ENCODE data around the gene METTL27. TPM values are rescaled to one million over a fixed set of nuclear protein-coding genes. Genes with fewer than 3 reads are reported as not detected.

Gene METTL27
- total and polyA plus RNA-seq, 8 donors, result 0.80 to 4.8 (median 2.0) TPM; not detected in 4

DNA sequence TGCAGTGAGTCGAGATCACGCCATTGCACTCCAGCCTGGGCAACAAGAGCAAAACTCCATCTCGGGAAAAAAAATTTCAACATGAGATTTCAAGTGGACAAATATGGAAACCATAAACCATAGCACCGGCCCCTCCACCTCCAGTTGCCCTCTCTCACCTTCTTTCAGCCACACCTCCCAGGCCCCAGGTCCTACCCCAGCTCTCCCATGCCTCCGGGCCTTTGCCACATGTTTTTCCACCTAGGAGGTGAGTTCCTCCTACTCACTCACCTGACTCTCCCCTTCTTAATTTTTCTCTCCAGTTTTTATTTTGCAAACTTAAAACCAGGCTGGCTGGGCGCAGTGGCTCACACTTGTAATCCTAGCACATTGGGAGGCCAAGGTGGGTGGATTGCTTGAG lies 25.2 kb downstream of the METTL27 start:
- intact Hi-C loops (cut with DNase I; ENCODE audit: low total_unique reads), result no loop called here
- Histone ChIP-seq H3K27ac (no peak overlapping the region), H3K9me3 (peaks cover 0 to 8% (median 4%) of the 10 kb centered on the region in 4 donors), H3K4me1 (peaks cover 0 to under 1% (median 0%) of the 10 kb centered on the region in 4 donors), H3K4me3 (no peak overlapping the region), H3K27me3 (peaks cover 0 to 46% (median 0%) of the 10 kb centered on the region in 3 donors), H3K36me3 (no peaks in the 10 kb centered on the region)
- no peak for DNase-seq
- 88 to 93% (median 89%) methylated on average over 6 of the region's 6 CpGs for WGBS, 5 donors
- TF ChIP-seq POLR2A (IDR thresholded peaks at IDR 0.05) (no peak), EP300 (IDR thresholded peaks at IDR 0.05) (no peak), POLR2AphosphoS5 (IDR thresholded peaks at IDR 0.05) (no peak)
- TF ChIP-seq, protein P1, sequence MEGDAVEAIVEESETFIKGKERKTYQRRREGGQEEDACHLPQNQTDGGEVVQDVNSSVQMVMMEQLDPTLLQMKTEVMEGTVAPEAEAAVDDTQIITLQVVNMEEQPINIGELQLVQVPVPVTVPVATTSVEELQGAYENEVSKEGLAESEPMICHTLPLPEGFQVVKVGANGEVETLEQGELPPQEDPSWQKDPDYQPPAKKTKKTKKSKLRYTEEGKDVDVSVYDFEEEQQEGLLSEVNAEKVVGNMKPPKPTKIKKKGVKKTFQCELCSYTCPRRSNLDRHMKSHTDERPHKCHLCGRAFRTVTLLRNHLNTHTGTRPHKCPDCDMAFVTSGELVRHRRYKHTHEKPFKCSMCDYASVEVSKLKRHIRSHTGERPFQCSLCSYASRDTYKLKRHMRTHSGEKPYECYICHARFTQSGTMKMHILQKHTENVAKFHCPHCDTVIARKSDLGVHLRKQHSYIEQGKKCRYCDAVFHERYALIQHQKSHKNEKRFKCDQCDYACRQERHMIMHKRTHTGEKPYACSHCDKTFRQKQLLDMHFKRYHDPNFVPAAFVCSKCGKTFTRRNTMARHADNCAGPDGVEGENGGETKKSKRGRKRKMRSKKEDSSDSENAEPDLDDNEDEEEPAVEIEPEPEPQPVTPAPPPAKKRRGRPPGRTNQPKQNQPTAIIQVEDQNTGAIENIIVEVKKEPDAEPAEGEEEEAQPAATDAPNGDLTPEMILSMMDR (IDR thresholded peaks at IDR 0.05), result no peak

DNA sequence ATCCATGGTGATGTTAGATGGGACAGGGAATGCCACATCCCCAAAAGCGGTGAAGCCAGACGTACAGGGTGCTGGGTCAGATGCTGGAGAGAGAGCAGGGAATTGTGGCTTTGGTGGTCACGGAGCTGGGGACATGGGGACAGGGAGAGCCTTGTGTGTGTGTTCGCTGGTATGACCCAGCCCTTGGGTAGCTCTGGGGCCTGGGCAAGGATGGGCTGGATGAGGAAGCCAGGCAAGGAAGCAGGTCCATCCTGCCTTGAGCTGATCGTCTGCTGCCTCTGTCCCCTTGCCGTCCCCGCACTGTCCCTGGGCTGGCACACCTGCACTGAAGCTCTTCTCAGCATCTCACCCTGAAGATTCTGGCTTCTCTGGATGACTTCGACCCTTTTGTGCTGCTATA lies 26.9 kb downstream of the METTL27 start:
- TF ChIP-seq POLR2AphosphoS5 (IDR thresholded peaks at IDR 0.05), result no peak
- TF ChIP-seq EP300 (IDR thresholded peaks at IDR 0.05), result no peak
- TF ChIP-seq, protein P1 (IDR thresholded peaks at IDR 0.05), result no peak
- no peak for TF ChIP-seq POLR2A (IDR thresholded peaks at IDR 0.05)
- 75 to 85% (median 76%) methylated on average over 8 of the region's 8 CpGs for WGBS, 5 donors

DNA sequence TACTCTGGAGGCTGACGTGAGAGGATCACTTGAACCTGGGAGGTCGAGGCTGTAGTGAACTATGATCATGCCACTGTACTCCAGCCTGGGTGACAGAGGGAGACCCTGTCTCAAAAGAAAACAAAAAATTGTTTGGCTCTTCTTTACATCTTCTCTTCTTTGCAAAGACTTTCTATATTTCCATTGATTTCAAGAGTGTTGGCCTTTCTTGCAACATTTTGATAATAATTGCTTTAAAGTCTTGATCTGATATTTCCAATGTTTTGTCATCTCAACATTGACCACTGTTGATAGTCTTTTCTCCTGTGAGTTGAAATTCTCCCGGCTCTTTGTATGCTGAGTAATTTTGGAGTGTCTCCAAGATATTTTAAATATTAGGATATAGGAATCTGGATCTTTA lies 29.3 kb downstream of the METTL27 start:
- H3K4me3 ChIP-seq, result no peak overlapping the region
- H3K4me1 ChIP-seq, result no peaks in the 10 kb centered on the region
- 75 to 84% (median 78%) methylated on average over 3 of the region's 3 CpGs for WGBS, 5 donors
- H3K9me3 ChIP-seq, result peaks cover 0 to 8% (median 4%) of the 10 kb centered on the region in 4 donors
- H3K27me3 ChIP-seq, result peaks cover 0 to 71% (median 10%) of the 10 kb centered on the region in 3 donors
- TF ChIP-seq POLR2A (IDR thresholded peaks at IDR 0.05), result no peak
- TF ChIP-seq POLR2AphosphoS5 (IDR thresholded peaks at IDR 0.05), result no peak
- TF ChIP-seq EP300 (IDR thresholded peaks at IDR 0.05), result no peak
- TF ChIP-seq, protein P1 (IDR thresholded peaks at IDR 0.05), result no peak
- intact Hi-C loops (cut with DNase I; ENCODE audit: low total_unique reads), result no loop called here
- no peak for DNase-seq
- H3K36me3 ChIP-seq, result no peaks in the 10 kb centered on the region
- H3K27ac ChIP-seq, result no peak overlapping the region

More for the DNA sequence above, 26.9 kb downstream of the METTL27 start:
- no peak for DNase-seq
- H3K27ac ChIP-seq, result no peak overlapping the region
- peaks cover 0 to 8% (median 4%) of the 10 kb centered on the region in 4 donors for H3K9me3 ChIP-seq
- no peaks in the 10 kb centered on the region for H3K36me3 ChIP-seq
- intact Hi-C loops (cut with DNase I; ENCODE audit: low total_unique reads), result loop anchor here (2.0 kb wide), 1 partner anchor 37 kb away; no protein-coding TSS in a partner anchor
- no peaks in the 10 kb centered on the region for H3K4me1 ChIP-seq
- no peak overlapping the region for H3K4me3 ChIP-seq
- H3K27me3 ChIP-seq, result peaks cover 0 to 57% (median 8%) of the 10 kb centered on the region in 3 donors

DNA sequence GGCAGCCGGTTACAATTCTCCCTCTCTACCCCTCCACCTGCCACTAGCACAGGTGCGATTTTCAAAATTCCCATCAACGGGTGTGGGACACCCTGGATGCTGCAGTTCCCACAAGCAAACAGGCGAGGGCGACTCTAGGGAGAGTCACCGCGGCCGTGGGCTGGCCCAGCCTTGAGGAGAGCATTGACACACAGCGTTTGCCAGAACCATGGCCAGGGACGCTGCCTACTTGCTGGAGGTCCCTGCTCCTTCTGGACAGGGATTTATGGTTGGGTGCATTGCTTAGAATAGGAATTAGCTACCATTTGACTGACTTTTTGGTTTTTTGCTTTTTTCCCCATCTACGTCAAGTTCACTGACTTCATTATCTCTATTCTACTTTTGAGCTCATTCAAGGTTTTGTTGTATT lies 30.6 kb downstream of the METTL27 start:
- 10 to 14% (median 12%) methylated on average over 11 of the region's 11 CpGs for WGBS, 5 donors
- no peak for TF ChIP-seq EP300 (IDR thresholded peaks at IDR 0.05)
- TF ChIP-seq, protein P1 (IDR thresholded peaks at IDR 0.05), result peak in 5 of 7 experiments; percentile 73 to 82 (median 75)
- Histone ChIP-seq H3K27ac (no peak overlapping the region), H3K4me1 (no peaks in the 10 kb centered on the region), H3K9me3 (peaks cover 0 to 8% (median 4%) of the 10 kb centered on the region in 4 donors), H3K36me3 (no peaks in the 10 kb centered on the region), H3K27me3 (peaks cover 0 to 74% (median 10%) of the 10 kb centered on the region in 3 donors), H3K4me3 (no peak overlapping the region)
- intact Hi-C loops (cut with DNase I; ENCODE audit: low total_unique reads), result no loop called here
- peak; percentile 71 to 80 for DNase-seq

All from stomach (tissue), 9 donors.